Brain pericyte (primary cell): ENCODE measurements around the gene SPPL2B.
"Not testable (repeated sequence)": the region's sequence is repeated elsewhere in the genome, so short reads cannot be mapped to it uniquely, and the experiment has no call there.

ENCODE experiments used
- DNase-seq: peaks from one replicate; pipeline ENCODE4 v3.0.0-alpha.2; 2012; ENCODE audit warnings: low read depth, low spot score

Gene SPPL2B

DNA sequence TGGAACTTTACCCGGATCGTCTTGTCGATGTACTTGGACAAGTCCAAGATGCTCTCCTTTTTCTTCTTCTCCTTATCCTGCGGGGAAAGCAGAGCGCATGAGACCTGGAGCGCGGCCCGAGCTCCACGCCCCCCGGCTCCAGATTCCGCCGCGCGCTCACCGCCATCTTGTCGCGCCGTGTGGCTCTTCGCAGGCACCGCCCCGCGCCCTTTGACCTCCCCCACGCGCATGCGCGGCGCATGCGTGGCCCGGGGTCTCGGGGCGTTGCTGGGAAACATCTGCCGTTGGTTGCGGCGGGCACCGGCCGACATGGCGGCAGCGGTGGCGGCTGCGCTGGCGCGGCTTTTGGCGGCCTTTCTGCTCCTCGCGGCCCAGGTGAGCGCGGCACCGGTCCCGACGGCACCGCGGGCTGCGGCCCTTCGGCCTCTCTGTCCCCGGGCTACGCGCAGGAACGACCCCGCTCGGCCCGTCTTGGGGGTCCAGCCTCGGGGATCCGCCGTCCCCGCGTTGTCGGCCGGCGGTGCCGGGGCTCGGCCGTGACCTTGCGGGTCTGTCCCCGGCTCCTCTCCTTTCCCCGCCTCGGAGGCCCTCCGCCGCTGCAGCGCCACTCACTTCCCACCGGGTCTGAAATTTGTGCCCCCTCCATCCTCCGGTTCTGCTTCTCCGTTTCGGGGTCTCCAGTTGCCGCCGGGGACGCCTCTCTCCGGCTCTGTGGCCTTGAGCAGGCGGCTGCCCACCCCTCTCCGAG lies at the start of gene SPPL2B, which contains the start of gene LSM7:
Gene SPPL2B (plus strand): TSS at position 284 of the 748 bp plus-strand sequence. CDS start 26 bp downstream, at position 310.
Gene LSM7 (minus strand): TSS at position 186 of the 748 bp plus-strand sequence. CDS start 20 bp downstream, at position 166.
- DNase-seq = peak; percentile 60

GRCh38 chr19:2280633-2281264 lies 47.7 kb upstream of the SPPL2B start:
- DNase-seq = no peak

GRCh38 chr19:2281265-2282061 lies 47.0 kb upstream of the SPPL2B start:
- DNase-seq = not testable (repeated sequence)

GRCh38 chr19:2282062-2282861 lies 46.2 kb upstream of the SPPL2B start, which contains the start of gene PEAK3:
PEAK3 (minus strand) TSS chr19:2282175; CDS start chr19:2280931, 1,244 bp downstream.
- no peak for DNase-seq

DNA sequence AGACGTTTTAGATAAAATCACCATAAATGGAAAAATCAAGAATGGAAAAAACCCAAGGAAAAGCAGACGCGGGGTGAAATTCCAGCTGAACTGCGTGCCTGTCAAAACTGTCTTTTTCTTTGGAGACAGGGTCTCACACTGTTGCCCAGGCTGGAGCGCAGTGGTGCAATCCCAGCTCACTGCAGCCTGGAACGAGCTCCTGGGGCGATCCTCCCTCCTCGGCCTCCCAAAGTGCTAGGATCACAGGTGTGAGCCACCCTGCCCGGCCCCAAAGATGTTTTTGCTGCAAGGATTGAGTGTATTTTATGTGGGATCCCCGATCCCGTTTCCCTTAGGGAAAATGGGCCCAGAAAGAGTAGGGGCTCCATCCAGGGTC lies 45.6 kb upstream of the SPPL2B start:
- DNase-seq = no peak

DNA sequence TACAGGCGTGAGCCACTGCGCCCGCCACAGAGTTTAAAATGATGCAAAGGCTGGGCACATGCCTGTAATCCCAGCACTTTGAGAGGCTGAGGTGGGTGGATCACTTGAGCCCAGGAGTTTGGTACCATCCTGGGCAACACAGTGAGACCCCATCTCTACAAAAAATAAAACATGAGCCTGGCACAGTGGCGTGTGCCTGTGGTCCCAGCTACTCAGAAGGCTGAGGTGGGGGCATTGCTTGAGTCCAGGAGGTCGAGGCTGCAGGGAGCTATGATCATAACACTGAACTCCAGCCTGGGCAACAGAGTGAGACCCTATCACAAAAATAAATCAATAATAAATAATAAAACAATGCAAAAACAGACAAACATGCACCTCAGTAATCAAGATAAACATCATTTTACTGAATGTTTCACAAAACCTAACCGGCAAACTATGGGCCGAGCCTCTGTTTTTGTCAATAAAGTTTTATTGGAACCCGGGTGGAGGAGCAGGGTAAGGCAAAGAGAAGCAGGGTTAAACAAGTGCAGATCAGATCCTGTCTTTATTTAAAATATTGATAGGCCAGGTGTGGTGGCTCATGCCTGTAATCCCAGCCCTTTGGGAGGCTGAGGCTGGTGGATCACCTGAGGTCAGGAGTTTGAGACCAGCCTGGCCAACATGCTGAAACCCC lies 44.5 kb upstream of the SPPL2B start:
- DNase-seq = no peak

DNA sequence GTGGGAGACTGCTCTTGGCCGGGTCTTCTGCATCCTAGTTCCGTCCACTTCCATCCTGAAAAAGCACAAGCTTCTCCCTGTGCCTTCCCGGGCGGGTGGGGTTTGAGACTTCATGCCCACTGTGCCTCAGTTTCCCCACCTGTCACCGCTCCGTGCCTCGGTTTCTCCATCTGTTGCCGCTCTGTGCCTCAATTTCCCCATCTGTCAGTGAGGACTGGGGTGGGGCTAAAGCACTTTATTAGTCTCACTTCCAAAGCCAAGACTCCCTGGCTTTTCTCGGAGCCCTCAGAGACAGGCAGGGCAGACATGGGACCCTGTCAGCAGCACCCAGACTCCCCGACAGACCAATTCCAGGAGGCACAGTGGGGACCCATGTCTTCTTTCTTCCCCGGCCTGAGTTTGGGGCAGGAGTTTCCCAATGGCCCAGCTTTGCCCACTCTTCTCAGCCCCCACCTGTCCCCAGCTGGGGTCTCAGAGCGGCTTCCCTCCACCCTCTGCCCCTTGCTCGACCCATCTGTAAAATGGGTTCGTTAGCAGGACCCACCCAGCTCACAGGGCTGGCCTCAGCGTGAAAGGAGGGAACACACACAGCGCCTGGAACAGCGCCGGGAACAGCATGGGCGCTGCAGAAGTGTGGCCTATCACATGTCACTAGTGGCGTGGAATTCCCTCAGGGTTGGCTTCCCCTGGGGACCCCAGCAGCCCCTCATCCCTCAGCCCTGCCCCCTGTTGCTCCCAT lies 41.9 kb upstream of the SPPL2B start:
- no peak for DNase-seq

DNA sequence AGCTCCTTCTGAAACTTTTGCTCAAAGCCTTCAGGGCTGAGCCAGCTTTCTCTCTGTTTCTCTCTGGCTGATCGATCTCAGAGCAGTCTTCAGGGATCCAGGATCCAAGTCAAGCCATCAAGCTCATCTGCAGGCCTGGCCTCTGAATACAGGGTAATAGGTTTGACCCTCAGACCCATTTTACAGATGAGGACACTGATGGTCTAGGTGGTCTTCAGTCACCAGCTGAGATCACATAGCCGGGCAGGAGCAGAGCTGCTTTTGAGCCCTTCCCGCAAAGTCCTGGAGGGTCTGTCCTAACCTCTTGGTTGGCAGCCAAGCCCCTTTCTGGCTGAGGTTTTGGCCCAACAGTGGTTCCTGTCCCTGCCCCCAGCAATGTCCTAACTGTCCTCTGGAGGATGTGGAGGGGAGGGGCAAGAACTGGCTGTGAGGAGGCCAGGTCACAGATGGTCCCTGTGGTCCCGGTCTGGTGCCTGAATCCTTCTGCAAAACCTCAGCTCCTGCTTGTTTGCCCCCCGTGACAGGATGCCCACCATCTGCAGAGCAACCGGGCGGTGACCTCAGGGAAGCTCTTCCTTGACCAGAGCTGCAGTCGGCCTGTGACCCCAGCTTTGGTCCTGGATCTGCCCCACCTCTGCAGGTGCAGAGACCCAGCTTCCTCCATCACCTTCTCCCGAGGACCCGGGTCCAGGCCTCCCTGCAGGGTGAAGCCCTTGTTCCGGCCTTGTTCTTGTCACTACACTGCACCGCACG lies 40.7 kb upstream of the SPPL2B start:
- DNase-seq = no peak

DNA sequence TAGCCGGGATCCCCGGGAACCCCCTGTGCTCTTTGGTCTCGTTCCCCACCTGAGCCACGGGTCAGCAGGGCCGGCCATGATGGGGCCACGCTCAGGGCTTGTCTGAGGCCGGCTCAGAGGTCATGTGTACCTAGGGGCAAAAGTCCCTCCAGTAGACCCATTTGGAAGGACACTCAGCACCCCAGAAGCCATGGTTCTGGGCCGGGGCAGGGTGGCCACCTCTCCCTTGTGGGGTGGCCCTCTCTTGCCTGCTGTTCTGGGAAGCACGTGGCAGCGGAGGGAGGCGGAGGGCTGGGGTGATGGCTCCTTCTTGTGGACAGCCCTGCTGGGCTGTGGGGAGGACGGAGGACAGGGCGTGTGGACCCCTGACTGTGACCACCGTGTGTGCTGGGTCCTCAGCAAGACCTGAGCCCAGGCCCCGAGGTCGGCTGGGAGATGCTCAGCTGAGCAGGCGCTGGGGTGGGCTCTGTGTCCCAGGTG lies 40.1 kb upstream of the SPPL2B start:
- no peak for DNase-seq

DNA sequence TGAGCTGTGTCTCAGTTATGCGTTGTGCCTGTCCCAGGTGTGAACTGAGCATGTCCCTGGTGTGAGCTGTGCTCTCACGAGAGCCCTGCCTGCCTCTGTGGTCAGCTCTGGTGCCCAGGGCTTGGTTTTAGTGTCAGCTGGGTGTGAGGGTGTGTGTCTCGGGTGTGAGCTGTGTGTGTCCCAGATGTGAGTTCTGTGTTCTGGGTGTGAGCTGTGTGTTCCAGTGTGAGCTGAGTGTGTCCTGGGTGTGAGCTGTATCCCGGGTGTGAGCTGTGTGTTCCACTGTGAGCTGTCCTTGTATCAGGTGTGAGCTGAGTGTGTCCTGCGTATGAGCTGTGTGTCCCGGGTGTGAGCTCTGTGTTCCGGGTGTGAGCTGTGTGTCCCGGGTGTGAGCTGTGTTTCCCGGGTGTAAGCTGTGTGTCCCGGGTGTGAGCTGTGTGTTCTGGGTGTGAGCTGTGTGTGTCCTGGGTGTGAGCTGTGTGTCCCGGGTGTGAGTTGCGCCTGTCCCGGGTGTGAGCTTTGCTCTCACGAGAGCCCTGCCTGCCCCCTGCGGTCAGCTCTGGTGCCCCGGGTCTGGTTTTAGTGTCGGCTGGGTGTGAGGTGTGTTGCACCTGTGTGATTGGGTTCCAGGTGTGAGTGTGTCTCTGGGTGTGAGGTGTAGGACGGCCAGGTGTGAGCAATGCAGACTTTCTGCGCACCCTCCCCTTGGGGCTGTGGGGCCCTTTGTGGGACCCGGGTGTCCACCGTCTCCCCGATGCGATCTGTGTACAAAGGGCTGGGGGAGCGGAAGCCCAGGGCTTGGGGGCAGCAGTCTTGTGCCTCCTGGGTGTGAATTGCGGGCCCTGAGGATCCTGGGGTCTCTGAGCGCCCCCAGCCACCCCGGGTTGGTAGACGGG lies 39.4 kb upstream of the SPPL2B start:
- DNase-seq = no peak

DNA sequence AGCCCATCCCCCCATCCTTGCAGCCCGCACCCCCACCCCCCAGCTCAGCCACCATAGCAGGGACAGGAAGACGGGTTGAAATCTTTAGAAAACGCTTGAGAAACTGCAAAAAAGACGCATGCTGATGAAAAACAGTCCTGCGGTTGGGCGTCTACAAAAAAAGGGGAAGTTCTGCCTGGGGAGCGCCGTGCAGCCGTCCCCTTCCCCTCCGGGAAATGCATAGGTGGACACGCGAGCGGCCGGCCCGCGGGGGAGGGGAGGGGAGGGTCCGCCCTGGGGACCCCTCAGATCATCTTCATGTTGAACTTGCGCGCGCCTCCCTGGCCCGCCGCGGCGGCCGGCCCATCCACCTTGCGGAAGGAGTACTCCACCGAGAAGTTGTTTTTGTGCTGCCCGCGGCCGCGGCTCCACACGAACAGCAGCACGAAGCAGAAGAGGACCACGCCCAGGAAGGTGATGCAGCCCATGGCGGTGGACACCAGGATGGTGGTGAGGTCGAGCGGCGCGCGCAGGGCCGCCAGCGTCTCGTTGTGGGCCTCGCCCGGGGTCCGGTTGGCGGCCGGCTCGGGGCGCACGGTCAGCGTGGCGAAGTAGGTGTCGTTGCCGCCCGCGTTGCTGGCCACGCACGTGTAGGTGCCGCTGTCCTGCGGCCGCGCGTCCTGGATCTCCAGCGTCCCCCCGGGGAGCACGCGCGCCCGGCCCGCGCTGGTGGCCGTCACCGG lies 38.6 kb upstream of the SPPL2B start:
- DNase-seq = no peak

DNA sequence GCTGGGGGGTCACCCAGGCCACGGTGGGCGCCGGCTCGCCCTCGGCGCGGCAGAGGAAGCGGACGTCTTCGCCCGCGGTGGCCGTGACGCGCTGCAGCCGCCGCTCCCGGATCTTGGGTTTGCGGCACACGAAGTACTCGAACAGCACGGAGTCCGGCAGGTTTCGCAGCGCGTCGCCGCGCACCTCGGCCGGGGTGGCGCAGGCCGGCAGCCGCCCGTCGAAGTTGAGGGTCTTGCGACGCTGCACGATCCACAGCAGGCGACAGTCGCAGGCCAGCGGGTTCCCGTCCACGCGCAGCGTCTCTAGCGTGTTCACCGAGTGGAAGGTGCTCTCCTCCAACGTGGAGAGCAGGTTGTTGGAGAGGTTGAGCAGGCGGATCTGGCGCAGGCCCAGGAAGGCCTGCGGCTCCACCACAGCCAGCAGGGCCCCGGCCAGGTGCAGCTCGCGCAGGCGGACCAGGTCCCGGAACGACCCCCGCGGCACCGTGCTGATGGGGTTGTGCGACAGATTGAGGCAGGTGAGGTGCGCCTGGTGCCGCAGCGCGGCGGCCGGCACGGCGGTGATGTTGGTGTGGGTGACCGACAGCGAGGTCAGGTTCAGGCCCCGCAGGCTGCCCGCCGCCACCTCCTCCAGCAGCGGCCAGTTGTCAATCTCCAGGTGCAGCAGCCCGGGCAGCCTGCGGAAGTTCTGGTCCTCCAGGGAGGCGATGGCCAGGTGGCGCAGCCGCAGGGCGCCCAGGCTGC lies 37.9 kb upstream of the SPPL2B start:
- DNase-seq = no peak

- no peak for DNase-seq
These were observed 37.2 kb upstream of the SPPL2B start for GRCh38 chr19:2291185-2291751.

- DNase-seq = no peak
These were observed 33.7 kb upstream of the SPPL2B start for GRCh38 chr19:2294687-2295335.

GRCh38 chr19:2296141-2296540 lies 32.3 kb upstream of the SPPL2B start:
- DNase-seq = no peak

GRCh38 chr19:2300533-2300932 lies 28.0 kb upstream of the SPPL2B start:
- DNase-seq = no peak
